ENCODE results near the gene TDRD10. TPM values are rescaled to one million over a fixed set of nuclear protein-coding genes. Genes with fewer than 3 reads are reported as not detected.

TDRD10 gene, protein sequence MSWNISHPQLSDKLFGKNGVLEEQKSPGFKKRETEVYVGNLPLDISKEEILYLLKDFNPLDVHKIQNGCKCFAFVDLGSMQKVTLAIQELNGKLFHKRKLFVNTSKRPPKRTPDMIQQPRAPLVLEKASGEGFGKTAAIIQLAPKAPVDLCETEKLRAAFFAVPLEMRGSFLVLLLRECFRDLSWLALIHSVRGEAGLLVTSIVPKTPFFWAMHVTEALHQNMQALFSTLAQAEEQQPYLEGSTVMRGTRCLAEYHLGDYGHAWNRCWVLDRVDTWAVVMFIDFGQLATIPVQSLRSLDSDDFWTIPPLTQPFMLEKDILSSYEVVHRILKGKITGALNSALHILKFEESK
- total RNA-seq (2021; fragmentation: NEBNext Ultra II Directional; extraction: Animal tissue kit (Norgen Biotek cat#: 25700)) = not detected
- long read RNA-seq = 0 reads

DNA sequence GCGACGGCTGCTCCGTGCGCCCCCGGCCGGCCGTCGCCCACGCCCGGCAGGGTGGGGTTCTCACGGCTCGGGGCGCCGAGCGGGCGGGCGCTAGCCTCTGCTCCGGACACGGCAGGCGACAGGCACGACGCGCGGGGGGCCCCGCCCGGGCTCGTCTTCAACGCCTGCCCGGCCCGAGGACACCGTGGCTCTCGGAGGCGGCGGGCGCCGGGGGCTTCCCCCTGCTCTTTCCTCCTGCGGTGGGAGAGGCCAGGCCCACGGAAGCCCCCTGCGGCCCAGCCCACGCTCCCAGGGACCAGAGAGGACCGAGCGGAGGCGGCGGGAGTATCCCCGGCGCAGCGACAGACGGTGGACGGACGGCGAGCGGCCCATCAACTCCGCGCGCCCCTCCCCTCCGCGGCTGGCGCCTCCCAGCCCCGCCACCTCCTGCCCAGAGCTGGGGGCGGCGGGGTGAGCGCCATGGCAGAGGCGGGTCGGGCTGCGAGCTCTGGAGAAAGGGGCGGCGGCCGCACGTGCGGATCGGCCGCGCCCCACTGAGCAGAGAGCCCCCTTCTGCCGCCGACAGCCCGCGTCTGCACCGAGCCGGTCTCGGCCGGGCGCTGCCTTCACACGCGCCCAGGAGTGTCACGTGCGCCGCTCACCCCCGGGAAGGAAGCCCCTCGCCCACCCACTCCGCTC is at the start of gene TDRD10, which contains the start of gene SHE:
Gene TDRD10, plus strand, starts transcription at position 154 of the 678 bp plus-strand sequence. CDS start 4,685 bp downstream, outside the sequence.
Gene SHE, minus strand, starts transcription at position 347 of the 678 bp plus-strand sequence. CDS start 386 bp downstream, outside the sequence.
- peaks cover 55% of the 10 kb centered on the region for H3K27me3 Mint-ChIP-seq (ENCODE audit: insufficient read depth)
- H3K9me3 Mint-ChIP-seq = peaks cover 8% of the 10 kb centered on the region
- H3K4me1 Mint-ChIP-seq (ENCODE audit: low read depth) = no peaks in the 10 kb centered on the region
- no peak for TF ChIP-seq CTCF (IDR thresholded peaks at IDR 0.05)
- no peak within 1 kb of the TSS for H3K27ac Mint-ChIP-seq
- no peak for DNase-seq
- H3K4me3 Mint-ChIP-seq = no peak within 1 kb of the TSS
- H3K36me3 Mint-ChIP-seq (ENCODE audit: low read depth) = no peaks in the 10 kb centered on the region

- Mint-ChIP-seq H3K27me3 (ENCODE audit: insufficient read depth) (no peaks in the 10 kb centered on the region), H3K36me3 (ENCODE audit: low read depth) (0 out of 2 replicates have a peak, but pooled peaks cover 6% of the 10 kb centered on the region), H3K27ac (peak overlapping the region; percentile 7; the same call in 1 of the 2 replicates), H3K9me3 (no peaks in the 10 kb centered on the region), H3K4me3 (peak overlapping the region; percentile 22; the same call in 1 of the 2 replicates), H3K4me1 (ENCODE audit: low read depth) (peaks cover 14% of the 10 kb centered on the region)
- TF ChIP-seq CTCF (IDR thresholded peaks at IDR 0.05) = no peak
- no peak for DNase-seq
These were observed 48.9 kb upstream of the TDRD10 start for GRCh38 chr1:154453161-154453560.

- TF ChIP-seq CTCF (IDR thresholded peaks at IDR 0.05) = no peak
- Mint-ChIP-seq H3K4me3 (peak overlapping the region; percentile 22), H3K27ac (peak overlapping the region; percentile 7; the same call in 1 of the 2 replicates), H3K9me3 (no peaks in the 10 kb centered on the region), H3K27me3 (ENCODE audit: insufficient read depth) (no peaks in the 10 kb centered on the region), H3K4me1 (ENCODE audit: low read depth) (peaks cover 14% of the 10 kb centered on the region), H3K36me3 (ENCODE audit: low read depth) (0 out of 2 replicates have a peak, but pooled peaks cover 6% of the 10 kb centered on the region)
- no peak for DNase-seq
These were observed 48.3 kb upstream of the TDRD10 start for GRCh38 chr1:154453574-154454352.

DNA sequence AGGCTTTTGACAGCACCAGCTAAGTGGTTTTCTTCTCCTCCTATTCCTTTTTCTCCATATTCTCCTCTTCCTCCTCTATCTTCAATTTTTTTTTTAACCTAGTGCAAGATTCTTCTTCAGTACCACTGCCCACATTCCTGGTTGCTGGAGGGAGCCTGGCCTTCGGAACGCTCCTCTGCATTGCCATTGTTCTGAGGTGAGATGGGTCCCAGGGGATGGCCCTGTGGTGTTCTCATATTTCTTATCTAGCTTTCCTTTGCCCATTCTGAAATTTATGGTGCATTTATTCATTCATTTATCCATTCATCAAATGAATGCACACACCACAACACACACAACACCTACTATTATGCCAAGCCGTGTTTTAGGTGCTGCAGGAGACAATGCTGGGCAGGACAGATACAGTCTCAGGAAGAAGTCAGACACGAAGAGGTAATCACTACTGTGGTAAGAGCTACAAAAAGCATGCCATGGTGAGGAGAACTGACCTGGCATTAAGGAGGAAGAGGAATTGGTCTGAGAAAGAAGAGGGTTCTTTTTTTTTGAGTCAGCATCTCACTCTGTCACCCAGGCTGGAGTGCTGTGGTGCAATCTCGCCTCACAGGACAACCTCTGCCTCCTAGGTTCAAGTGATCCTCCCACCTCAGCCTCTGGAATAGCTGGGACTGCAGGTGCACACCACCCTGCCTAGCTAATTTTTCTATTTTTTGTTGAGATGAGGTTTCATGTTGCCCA is 47.5 kb upstream of the TDRD10 start:
- Mint-ChIP-seq H3K4me3 (no peak overlapping the region), H3K27me3 (ENCODE audit: insufficient read depth) (no peaks in the 10 kb centered on the region), H3K36me3 (ENCODE audit: low read depth) (0 out of 2 replicates have a peak, but pooled peaks cover 6% of the 10 kb centered on the region), H3K27ac (no peak overlapping the region), H3K4me1 (ENCODE audit: low read depth) (peaks cover 14% of the 10 kb centered on the region), H3K9me3 (no peaks in the 10 kb centered on the region)
- no peak for DNase-seq
- no peak for TF ChIP-seq CTCF (IDR thresholded peaks at IDR 0.05)

Data from HFFc6 (cell line).